ENCODE data around the gene FRMD4A.

The FRMD4A gene

DNA sequence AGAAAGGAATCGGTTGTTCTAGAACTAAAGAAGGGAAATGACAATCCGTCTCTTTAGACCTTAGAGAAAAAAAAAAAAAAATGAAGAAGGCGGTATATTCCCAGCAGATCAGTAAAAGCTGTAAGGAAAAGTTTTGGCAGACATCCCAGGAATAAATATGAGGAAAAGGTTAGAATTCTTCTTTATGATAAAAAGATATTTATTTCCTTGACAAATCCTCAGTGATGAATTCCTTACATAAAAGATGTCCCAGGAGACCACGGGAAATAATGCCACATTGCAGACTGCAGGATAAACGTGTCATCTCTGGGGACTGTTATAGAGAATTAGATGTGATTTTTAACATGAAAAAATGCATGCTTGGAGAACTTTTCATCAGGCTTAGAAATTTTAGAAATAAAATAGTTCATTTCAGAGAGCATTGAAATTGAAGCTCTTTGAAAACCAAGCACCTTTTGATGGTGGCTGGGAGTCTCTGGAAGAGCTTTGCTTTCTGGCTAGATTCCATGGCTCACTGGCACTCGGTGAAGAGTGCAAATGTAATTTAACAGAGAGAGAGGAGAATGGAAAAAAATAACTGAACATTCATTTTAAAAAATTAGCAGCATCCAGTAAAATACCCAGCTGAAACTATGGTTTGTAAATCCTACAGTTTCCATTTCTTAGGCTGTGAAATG, 645.8 kb downstream of the FRMD4A start:
- no peak for FAIRE-seq

DNA sequence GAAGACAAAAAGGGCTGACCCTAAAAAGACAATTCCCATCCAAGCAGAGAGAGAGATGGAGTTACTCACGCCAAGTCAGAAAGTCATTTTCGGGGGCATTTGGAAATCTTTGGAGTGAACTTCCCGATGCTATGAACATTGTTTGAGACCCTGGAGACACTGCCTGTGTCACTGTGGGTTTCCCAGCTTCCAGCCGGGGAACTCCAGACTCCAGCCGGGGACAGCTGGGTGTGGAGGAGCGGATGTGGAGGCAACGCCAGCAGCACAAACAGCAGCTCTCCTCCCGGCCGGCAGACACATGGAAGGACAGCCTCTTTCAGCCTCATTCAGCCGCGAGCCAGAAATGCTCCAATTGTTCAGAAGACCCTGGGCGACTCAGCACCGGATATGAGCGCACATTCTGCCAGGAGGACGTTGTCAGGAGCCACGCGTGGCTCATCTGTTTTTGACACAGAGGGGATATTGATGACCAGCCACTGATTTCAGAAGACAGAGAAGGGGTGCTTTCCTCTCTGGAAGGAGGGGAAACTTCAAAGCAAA, 646.4 kb downstream of the FRMD4A start:
- FAIRE-seq: no peak

- FAIRE-seq: no peak
These were observed 647.7 kb downstream of the FRMD4A start for GRCh38 chr10:13683017-13683416.

DNA sequence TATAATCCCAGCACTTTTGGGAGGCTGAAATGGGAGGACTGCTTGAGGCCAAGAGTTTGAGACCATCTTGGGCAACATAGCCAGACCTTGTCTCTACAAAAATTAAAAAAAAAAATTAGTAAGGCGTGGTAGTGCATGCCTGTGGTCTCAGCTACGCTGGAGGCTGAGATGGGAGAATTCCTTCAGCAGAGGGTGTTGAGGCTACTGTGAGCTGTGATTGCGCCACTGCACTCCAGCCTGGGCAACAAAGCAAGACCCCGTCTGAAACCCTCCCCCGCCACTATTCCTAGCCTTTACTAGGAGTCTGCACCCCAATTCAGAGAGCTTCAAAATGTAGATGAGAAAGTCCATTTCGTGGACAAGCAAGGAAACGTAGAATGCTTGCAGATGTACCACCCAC, 648.8 kb downstream of the FRMD4A start:
- no peak for FAIRE-seq

GRCh38 chr10:13681528-13681927, 649.2 kb downstream of the FRMD4A start:
- no peak for FAIRE-seq

DNA sequence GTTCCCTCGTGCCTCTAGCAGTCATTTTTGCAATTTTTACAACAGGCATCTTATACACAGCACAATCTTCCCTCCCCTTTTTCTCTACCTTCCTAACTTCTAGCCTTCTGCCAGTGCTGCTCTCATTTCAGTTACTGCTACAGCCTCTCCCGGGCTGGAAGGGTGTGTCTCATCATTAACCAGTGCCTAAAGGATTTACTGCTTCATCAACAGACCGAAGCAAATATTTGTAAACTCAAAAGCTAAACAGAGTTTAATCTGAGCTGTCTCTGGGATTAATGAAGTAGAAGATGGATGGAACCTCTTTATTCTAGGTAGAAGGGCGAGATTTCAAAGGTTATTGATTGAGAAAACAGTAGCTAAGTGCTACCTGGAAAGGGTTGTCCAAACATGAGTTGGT, 649.6 kb downstream of the FRMD4A start:
- FAIRE-seq: no peak

DNA sequence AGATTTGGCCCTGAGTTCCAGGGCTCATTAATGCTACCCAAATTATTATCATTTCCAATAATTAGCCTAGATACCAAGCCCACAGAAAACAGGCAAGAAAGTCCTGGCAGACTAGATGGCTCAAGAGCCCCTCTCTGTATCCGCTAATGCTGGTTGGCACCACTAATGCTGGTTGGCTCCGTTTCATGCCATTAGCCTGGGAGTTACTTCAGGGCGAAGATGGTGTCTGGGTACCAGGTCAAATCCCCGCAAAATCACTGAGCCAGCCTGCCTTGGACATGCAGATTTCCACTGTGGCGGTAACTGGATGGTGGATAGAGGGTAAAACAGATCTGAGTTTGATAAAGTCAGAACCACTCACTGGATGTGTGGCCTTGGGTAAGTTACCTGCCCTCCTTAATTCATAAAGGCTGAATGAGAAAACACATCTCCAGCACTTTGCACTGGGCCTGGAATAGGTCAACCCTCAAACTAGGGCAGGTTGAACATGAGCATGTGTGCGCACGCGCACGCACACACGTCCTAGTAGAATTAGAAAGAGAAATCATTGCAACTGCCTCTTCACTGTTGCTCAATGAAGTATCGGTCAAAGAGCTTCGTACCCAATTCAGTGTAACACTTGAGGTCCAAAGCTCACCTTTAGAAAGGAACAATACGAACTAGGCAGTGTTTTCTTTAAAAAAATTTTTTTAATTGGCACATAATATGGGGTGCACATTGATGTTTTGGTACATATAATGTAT, 652.5 kb downstream of the FRMD4A start:
- FAIRE-seq: no peak

GRCh38 chr10:13674645-13675588, 655.8 kb downstream of the FRMD4A start:
- FAIRE-seq: no peak

DNA sequence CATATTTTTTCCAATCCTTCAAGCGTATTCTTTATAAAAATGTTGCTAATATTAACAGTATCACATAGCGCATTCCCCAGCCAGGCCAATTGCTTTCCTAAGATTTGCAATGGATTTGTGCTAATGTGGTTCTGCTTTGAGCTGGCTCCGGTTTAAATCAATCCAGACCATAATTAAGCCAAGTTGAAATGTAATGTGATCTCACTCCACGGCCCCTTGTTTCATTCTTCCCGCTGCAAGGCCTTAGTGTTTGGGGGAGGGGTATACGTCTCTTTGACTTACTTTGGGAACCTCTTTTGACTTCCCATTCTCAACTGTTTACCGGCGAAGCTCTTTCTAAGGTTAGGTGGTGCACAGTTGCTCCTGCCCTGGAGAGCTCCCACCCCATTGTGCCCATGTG, 657.6 kb downstream of the FRMD4A start:
- no peak for FAIRE-seq

GRCh38 chr10:13672548-13672947, 658.2 kb downstream of the FRMD4A start:
- no peak for FAIRE-seq

DNA sequence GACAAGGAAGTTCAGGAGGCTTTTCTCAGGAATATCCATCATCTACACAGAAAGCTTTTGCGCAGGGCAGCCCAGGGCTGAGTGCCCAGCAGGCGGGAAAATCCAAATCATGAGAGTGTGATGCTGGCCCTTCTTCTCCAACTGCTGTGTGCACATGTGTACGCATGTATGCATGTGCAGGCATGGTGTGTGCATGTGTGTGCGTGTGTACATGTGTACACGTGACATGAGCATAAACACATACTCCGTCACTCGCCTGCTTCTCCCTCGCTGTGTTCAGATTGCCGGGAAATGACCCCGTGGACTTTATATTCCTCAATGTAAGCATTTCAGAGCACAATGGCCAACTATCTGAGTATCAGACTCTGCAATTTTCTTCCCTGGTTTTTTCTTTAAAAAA, 658.8 kb downstream of the FRMD4A start:
- no peak for FAIRE-seq

DNA sequence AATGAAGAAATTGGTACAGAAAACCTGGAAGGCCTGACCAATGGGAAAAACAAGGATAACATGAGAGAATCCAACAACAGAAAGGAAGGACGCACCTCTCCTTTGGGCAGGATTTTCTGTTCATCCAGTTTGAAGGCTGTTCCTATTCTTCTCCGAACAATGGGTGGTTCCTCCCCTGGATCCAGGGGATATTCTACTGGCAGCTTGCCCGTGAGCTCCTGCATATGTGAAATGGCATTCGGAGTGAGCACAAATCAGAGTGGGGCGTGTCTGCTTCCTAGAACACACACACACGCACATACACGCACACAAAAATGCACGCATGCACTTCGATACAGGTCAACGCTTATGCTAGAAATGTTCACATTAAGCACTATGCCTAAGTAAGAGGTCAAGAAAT, 660.4 kb downstream of the FRMD4A start:
- no peak for FAIRE-seq

DNA sequence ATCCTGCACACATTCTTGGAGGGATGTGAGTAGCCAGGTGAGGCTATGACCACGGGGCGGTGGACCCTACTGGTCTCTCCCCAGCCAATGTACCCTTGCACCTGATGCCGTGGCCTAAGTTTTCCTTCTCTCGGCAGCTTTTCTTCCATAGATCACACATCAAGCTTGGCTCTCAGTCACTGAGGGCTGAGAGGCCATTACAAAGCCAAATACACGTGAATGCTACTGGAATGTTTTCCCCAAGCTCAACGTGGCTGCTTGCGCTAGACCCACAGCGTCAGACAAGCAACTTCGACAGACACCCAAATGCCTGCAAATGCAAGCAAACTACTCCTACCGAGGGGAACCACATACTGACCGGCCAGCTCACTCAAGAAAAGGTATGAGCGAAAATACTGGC, 660.8 kb downstream of the FRMD4A start:
- FAIRE-seq: no peak

DNA sequence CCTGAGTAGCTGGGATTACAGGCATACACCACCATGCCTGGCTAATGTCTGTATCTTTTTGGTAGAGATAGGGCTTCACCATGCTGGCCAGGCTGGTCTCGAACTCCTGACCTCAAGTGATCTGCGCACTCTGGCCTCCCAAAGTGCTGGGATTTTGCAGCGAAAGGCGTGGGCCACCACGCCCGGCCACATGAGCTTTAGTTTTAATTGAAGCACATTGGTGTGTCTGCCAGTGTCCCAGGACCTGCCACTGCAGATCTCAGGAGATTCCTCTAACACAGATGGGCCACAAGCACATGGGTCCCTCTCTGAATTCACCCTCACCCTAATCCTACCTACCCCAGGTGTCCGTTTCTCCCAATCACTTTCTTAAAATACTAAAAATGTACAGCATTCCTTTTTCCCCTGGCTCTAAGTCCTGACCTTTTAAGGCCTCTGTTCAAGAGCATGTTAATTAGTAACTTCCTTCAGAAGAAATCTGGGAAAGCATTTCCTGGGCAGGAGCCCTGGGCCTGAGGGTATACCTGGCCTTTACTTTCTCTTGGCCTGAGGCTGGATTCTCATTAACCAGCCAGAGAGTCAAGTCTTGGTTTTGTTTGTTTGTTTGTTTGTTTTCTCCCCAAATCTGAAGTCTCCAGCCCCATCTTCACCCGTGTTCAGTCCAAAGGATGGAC, 661.4 kb downstream of the FRMD4A start:
- FAIRE-seq: no peak

GRCh38 chr10:13668126-13668525, 662.6 kb downstream of the FRMD4A start:
- FAIRE-seq: no peak

DNA sequence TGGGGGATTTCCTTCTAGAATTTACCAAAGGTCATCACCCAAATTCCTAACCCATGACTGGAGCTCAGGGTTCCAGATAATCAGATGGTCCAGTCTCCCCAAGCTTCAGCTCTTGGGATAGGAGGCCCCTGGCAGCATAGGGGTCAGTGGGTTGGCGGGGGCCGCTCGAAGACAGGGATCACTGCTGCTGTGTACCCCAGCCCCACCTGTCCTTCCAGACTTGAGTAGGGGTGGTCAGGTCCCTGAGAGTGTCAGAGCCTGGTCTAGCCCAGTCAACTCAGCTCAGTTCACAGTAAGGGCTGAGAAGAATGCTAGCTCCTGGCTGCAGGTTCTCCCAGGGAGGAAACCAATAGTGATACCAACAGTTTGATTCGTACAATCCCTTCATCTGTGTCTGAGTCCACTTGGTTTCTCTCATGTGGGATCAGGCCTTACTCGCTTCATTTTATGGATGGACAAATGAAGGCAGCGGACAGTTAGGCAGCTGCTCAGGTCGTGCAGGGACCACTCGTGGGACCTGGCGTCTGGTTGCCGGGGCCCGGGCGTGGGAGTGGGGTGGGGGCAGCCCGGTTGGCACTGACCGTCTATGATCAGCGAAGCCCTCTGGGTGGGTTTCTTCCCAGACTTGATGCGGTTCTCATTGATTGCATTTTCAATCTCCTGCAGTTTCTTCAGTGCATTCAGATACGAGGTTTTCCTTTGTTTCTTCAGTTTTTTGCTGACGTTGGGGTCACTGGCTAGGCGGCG, 665.0 kb downstream of the FRMD4A start:
- FAIRE-seq: no peak

GRCh38 chr10:13661256-13661655, 669.5 kb downstream of the FRMD4A start:
- FAIRE-seq: no peak

- FAIRE-seq: no peak
These were observed 670.2 kb downstream of the FRMD4A start for GRCh38 chr10:13660551-13660920.

DNA sequence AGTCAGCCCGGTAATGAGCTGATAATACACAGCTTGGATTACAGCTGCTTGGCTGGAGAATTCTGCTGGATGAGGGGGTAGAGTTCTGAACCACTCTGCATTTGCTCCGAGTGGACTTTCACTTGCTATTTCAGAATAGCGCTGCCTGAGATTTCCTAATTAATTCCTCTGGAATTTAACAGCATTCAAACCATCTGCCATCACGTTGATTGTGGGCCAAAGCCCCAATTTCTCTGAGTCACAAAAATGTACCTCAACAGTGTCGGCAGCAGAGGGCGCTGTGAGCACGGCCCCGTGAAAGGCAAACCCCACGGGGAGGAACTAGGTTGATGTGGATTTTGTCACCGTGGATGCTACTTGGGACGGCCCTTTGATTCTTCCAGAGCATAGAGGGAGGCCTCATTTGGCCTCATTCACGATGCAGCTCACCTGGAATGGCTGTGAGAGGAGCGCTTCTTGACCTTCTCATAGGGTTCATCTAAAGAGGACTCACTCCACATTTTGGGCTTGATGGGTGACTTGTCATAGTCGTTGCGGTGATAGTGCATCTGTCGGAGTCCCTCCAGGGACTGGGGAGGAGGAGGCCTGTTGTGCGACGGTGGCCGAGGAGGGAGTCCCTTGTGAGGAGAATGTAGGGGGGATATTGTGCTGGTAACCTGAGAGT, 670.7 kb downstream of the FRMD4A start:
- no peak for FAIRE-seq

GRCh38 chr10:13658871-13659685, 671.6 kb downstream of the FRMD4A start:
- no peak for FAIRE-seq

- no peak for FAIRE-seq
These were observed 672.5 kb downstream of the FRMD4A start for GRCh38 chr10:13658264-13658663.
